ENCODE data around the gene PMPCA. TPM values are rescaled to one million over a fixed set of nuclear protein-coding genes. Genes with fewer than 3 reads are reported as not detected.

Gene PMPCA
- total RNA-seq, 1 experiment from 2014 or later = 58.4 TPM

GRCh38 chr9:136379401-136379800, 31.1 kb upstream of the PMPCA start:
- no peaks in the 10 kb centered on the region for H3K4me1 ChIP-seq (replicated peaks)
- peaks cover 45% of the 10 kb centered on the region for H3K36me3 ChIP-seq
- no peaks in the 10 kb centered on the region for H3K27me3 ChIP-seq (replicated peaks)
- H3K9me3 ChIP-seq (replicated peaks) = no peaks in the 10 kb centered on the region
- no peak for DNase-seq (ENCODE audit: low read depth in 1 of 2, low spot score in 2 of 2)
- H3K27ac ChIP-seq = no peak overlapping the region
- H3K4me3 ChIP-seq = no peak overlapping the region

GRCh38 chr9:136379891-136380290, 30.6 kb upstream of the PMPCA start:
- H3K27me3 ChIP-seq (replicated peaks) = no peaks in the 10 kb centered on the region
- no peak for DNase-seq (ENCODE audit: low read depth in 1 of 2, low spot score in 2 of 2)
- no peaks in the 10 kb centered on the region for H3K4me1 ChIP-seq (replicated peaks)
- peaks cover 50% of the 10 kb centered on the region for H3K36me3 ChIP-seq
- no peaks in the 10 kb centered on the region for H3K9me3 ChIP-seq (replicated peaks)
- H3K27ac ChIP-seq = no peak overlapping the region
- no peak overlapping the region for H3K4me3 ChIP-seq

- Histone ChIP-seq H3K4me3 (no peak overlapping the region), H3K36me3 (peaks cover 53% of the 10 kb centered on the region), H3K4me1 (replicated peaks) (no peaks in the 10 kb centered on the region), H3K27ac (no peak overlapping the region), H3K9me3 (replicated peaks) (no peaks in the 10 kb centered on the region), H3K27me3 (replicated peaks) (no peaks in the 10 kb centered on the region)
- DNase-seq (ENCODE audit: low read depth in 1 of 2, low spot score in 2 of 2) = no peak
Measured at GRCh38 chr9:136380381-136380780, 30.1 kb upstream of the PMPCA start.

- H3K4me1 ChIP-seq (replicated peaks) = no peaks in the 10 kb centered on the region
- no peaks in the 10 kb centered on the region for H3K27me3 ChIP-seq (replicated peaks)
- H3K27ac ChIP-seq = no peak overlapping the region
- no peak for DNase-seq (ENCODE audit: low read depth in 1 of 2, low spot score in 2 of 2)
- peaks cover 57% of the 10 kb centered on the region for H3K36me3 ChIP-seq
- no peak overlapping the region for H3K4me3 ChIP-seq
- H3K9me3 ChIP-seq (replicated peaks) = no peaks in the 10 kb centered on the region
Measured at GRCh38 chr9:136381311-136381710, 29.1 kb upstream of the PMPCA start.

- Histone ChIP-seq H3K36me3 (peaks cover 62% of the 10 kb centered on the region), H3K4me3 (no peak overlapping the region), H3K9me3 (replicated peaks) (no peaks in the 10 kb centered on the region), H3K27ac (no peak overlapping the region), H3K27me3 (replicated peaks) (no peaks in the 10 kb centered on the region), H3K4me1 (replicated peaks) (no peaks in the 10 kb centered on the region)
- DNase-seq (ENCODE audit: low read depth in 1 of 2, low spot score in 2 of 2) = no peak
Measured at GRCh38 chr9:136381966-136382513, 28.4 kb upstream of the PMPCA start.

- peaks cover 70% of the 10 kb centered on the region for H3K36me3 ChIP-seq
- no peaks in the 10 kb centered on the region for H3K27me3 ChIP-seq (replicated peaks)
- no peaks in the 10 kb centered on the region for H3K4me1 ChIP-seq (replicated peaks)
- no peaks in the 10 kb centered on the region for H3K9me3 ChIP-seq (replicated peaks)
- DNase-seq (ENCODE audit: low read depth in 1 of 2, low spot score in 2 of 2) = no peak
- H3K4me3 ChIP-seq = no peak overlapping the region
- H3K27ac ChIP-seq = no peak overlapping the region
Measured at GRCh38 chr9:136383436-136383835, 27.0 kb upstream of the PMPCA start.

GRCh38 chr9:136385015-136385414, 25.4 kb upstream of the PMPCA start:
- no peak for DNase-seq (ENCODE audit: low read depth in 1 of 2, low spot score in 2 of 2)
- no peaks in the 10 kb centered on the region for H3K27me3 ChIP-seq (replicated peaks)
- H3K4me1 ChIP-seq (replicated peaks) = no peaks in the 10 kb centered on the region
- no peak overlapping the region for H3K4me3 ChIP-seq
- H3K36me3 ChIP-seq = peaks cover 76% of the 10 kb centered on the region
- H3K27ac ChIP-seq = no peak overlapping the region
- no peaks in the 10 kb centered on the region for H3K9me3 ChIP-seq (replicated peaks)

- peaks cover 72% of the 10 kb centered on the region for H3K36me3 ChIP-seq
- H3K9me3 ChIP-seq (replicated peaks) = no peaks in the 10 kb centered on the region
- H3K27me3 ChIP-seq (replicated peaks) = no peaks in the 10 kb centered on the region
- H3K4me3 ChIP-seq = no peak overlapping the region
- DNase-seq (ENCODE audit: low read depth in 1 of 2, low spot score in 2 of 2) = no peak
- no peaks in the 10 kb centered on the region for H3K4me1 ChIP-seq (replicated peaks)
- no peak overlapping the region for H3K27ac ChIP-seq
Measured at GRCh38 chr9:136386018-136386417, 24.4 kb upstream of the PMPCA start.

- Histone ChIP-seq H3K4me1 (replicated peaks) (no peaks in the 10 kb centered on the region), H3K4me3 (no peak overlapping the region), H3K27ac (no peak overlapping the region), H3K36me3 (peaks cover 74% of the 10 kb centered on the region), H3K27me3 (replicated peaks) (no peaks in the 10 kb centered on the region), H3K9me3 (replicated peaks) (no peaks in the 10 kb centered on the region)
- no peak for DNase-seq (ENCODE audit: low read depth in 1 of 2, low spot score in 2 of 2)
Measured at GRCh38 chr9:136387217-136387616, 23.2 kb upstream of the PMPCA start.

GRCh38 chr9:136389396-136389795, 21.1 kb upstream of the PMPCA start:
- no peak for DNase-seq (ENCODE audit: low read depth in 1 of 2, low spot score in 2 of 2)
- Histone ChIP-seq H3K27ac (no peak overlapping the region), H3K4me3 (no peak overlapping the region), H3K36me3 (peaks cover 75% of the 10 kb centered on the region), H3K4me1 (replicated peaks) (no peaks in the 10 kb centered on the region), H3K27me3 (replicated peaks) (no peaks in the 10 kb centered on the region), H3K9me3 (replicated peaks) (no peaks in the 10 kb centered on the region)

- H3K27ac ChIP-seq = no peak overlapping the region
- H3K4me3 ChIP-seq = no peak overlapping the region
- H3K36me3 ChIP-seq = peaks cover 84% of the 10 kb centered on the region
- no peaks in the 10 kb centered on the region for H3K4me1 ChIP-seq (replicated peaks)
- no peaks in the 10 kb centered on the region for H3K27me3 ChIP-seq (replicated peaks)
- no peak for DNase-seq (ENCODE audit: low read depth in 1 of 2, low spot score in 2 of 2)
- no peaks in the 10 kb centered on the region for H3K9me3 ChIP-seq (replicated peaks)
Measured at GRCh38 chr9:136391737-136392537, 18.5 kb upstream of the PMPCA start.

GRCh38 chr9:136392538-136393449, 17.7 kb upstream of the PMPCA start:
- no peaks in the 10 kb centered on the region for H3K9me3 ChIP-seq (replicated peaks)
- H3K36me3 ChIP-seq = peaks cover 79% of the 10 kb centered on the region
- no peak overlapping the region for H3K27ac ChIP-seq
- no peak for DNase-seq (ENCODE audit: low read depth in 1 of 2, low spot score in 2 of 2)
- no peaks in the 10 kb centered on the region for H3K27me3 ChIP-seq (replicated peaks)
- H3K4me3 ChIP-seq = no peak overlapping the region
- no peaks in the 10 kb centered on the region for H3K4me1 ChIP-seq (replicated peaks)

GRCh38 chr9:136393531-136393930, 16.9 kb upstream of the PMPCA start:
- H3K27ac ChIP-seq = no peak overlapping the region
- no peaks in the 10 kb centered on the region for H3K9me3 ChIP-seq (replicated peaks)
- peaks cover 81% of the 10 kb centered on the region for H3K36me3 ChIP-seq
- DNase-seq (ENCODE audit: low read depth in 1 of 2, low spot score in 2 of 2) = no peak
- no peak overlapping the region for H3K4me3 ChIP-seq
- no peaks in the 10 kb centered on the region; the same call in 1 of the 2 replicates for H3K4me1 ChIP-seq (replicated peaks)
- H3K27me3 ChIP-seq (replicated peaks) = no peaks in the 10 kb centered on the region
